Adipocyte (in vitro differentiated cells): ENCODE measurements around the gene FGFBP2.

Experiments used
- DNase-seq: peaks from one replicate; pipeline ENCODE4 v3.0.0-alpha.2; 2015; ENCODE audit warnings: low read depth
- H3K27me3 ChIP-seq: replicated peaks from 2 replicates; pipeline ENCODE4 v1.7.0; 2013; ENCODE audit warnings: mild to moderate bottlenecking, low read length, moderate library complexity; ENCODE audit not compliant: control insufficient read depth, insufficient read depth
- H3K36me3 ChIP-seq: 2 replicates; pipeline ENCODE4 v1.7.0; 2013; ENCODE audit warnings: low read length, mild to moderate bottlenecking, moderate library complexity; ENCODE audit not compliant: control insufficient read depth, insufficient read depth, severe bottlenecking
- H3K4me1 ChIP-seq: 2 replicates; pipeline ENCODE4 v1.7.0; 2013; ENCODE audit warnings: mild to moderate bottlenecking, low read length, moderate library complexity; ENCODE audit not compliant: control insufficient read depth, insufficient read depth
- H3K4me3 ChIP-seq: 2 replicates; pipeline ENCODE4 v1.7.0; 2013; ENCODE audit warnings: mild to moderate bottlenecking, low read length, moderate library complexity
- H3K9ac ChIP-seq: 2 replicates; pipeline ENCODE4 v1.7.0; 2013; ENCODE audit warnings: mild to moderate bottlenecking, low read length, moderate library complexity
- H3K9me3 ChIP-seq: 2 replicates; pipeline ENCODE4 v1.7.0; 2013; ENCODE audit warnings: mild to moderate bottlenecking, low read length, moderate library complexity; ENCODE audit not compliant: control insufficient read depth

FGFBP2 gene, protein sequence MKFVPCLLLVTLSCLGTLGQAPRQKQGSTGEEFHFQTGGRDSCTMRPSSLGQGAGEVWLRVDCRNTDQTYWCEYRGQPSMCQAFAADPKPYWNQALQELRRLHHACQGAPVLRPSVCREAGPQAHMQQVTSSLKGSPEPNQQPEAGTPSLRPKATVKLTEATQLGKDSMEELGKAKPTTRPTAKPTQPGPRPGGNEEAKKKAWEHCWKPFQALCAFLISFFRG

GRCh38 chr4:15963001-15963451, at the start of gene FGFBP2:
TSS of gene FGFBP2 (minus strand) at chr4:15963175. CDS start at chr4:15963129, 46 bp downstream.
- H3K27me3 ChIP-seq, result no peaks in the 10 kb centered on the region
- DNase-seq, result peak; percentile 66

GRCh38 chr4:16011173-16011572, 48.2 kb upstream of the FGFBP2 start:
- peaks cover 13% of the 10 kb centered on the region for H3K27me3 ChIP-seq
- no peak overlapping the region for H3K4me3 ChIP-seq
- no peaks in the 10 kb centered on the region for H3K4me1 ChIP-seq
- no peaks in the 10 kb centered on the region for H3K36me3 ChIP-seq
- H3K9me3 ChIP-seq, result no peaks in the 10 kb centered on the region
- no peak for DNase-seq
- no peak overlapping the region for H3K9ac ChIP-seq

More at GRCh38 chr4:15963001-15963451, at the start of gene FGFBP2:
- peaks cover 10% of the 10 kb centered on the region for H3K9me3 ChIP-seq
- no peak within 1 kb of the TSS for H3K4me3 ChIP-seq
- no peaks in the 10 kb centered on the region for H3K36me3 ChIP-seq
- peaks cover 7% of the 10 kb centered on the region for H3K4me1 ChIP-seq
- no peak within 1 kb of the TSS for H3K9ac ChIP-seq

GRCh38 chr4:16009153-16009552, 46.2 kb upstream of the FGFBP2 start:
- H3K9me3 ChIP-seq, result no peaks in the 10 kb centered on the region
- no peak overlapping the region for H3K4me3 ChIP-seq
- no peak overlapping the region for H3K9ac ChIP-seq
- H3K27me3 ChIP-seq, result peaks cover 12% of the 10 kb centered on the region
- no peaks in the 10 kb centered on the region for H3K36me3 ChIP-seq
- H3K4me1 ChIP-seq, result no peaks in the 10 kb centered on the region
- no peak for DNase-seq

DNA sequence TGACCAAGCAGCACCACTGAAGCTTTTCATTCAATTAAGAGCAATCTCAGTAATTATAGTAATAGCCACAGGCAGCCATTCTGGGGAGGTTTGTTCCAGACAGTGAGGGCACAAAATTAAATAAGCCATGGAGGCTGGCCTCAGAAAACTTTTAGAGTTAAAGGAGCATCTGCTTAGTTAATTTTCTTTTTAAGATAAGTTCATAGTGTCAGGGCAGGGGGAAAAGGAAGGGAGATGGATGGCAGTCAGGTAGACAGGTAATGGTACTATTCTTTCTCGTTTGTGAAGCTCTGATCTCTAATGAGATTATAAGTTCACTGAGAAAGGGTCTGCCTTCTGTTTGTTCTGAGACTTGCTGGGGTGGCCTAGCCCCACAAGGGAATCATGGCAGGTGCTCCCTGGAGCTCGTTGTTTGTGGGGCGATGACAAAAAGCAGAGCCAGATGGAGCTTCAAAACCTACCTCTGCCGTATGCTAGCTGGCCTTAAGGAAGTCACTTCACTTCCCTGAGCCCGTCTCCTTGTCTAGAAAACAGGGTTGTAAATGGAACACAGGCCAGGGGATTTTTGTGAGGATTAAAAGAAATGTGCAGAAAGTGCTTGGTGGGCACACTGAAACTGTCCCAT, 44.6 kb upstream of the FGFBP2 start:
- no peaks in the 10 kb centered on the region for H3K9me3 ChIP-seq
- peaks cover 12% of the 10 kb centered on the region for H3K27me3 ChIP-seq
- no peak overlapping the region for H3K4me3 ChIP-seq
- no peaks in the 10 kb centered on the region for H3K36me3 ChIP-seq
- H3K4me1 ChIP-seq, result no peaks in the 10 kb centered on the region
- no peak overlapping the region for H3K9ac ChIP-seq
- DNase-seq, result no peak

- no peak for DNase-seq
- H3K4me1 ChIP-seq, result no peaks in the 10 kb centered on the region
- no peak overlapping the region for H3K9ac ChIP-seq
- no peak overlapping the region for H3K4me3 ChIP-seq
- no peaks in the 10 kb centered on the region for H3K9me3 ChIP-seq
- H3K27me3 ChIP-seq, result peaks cover 12% of the 10 kb centered on the region
- no peaks in the 10 kb centered on the region for H3K36me3 ChIP-seq
Measured at GRCh38 chr4:16006771-16007446, 43.9 kb upstream of the FGFBP2 start.

GRCh38 chr4:16005676-16006075, 42.7 kb upstream of the FGFBP2 start:
- Histone ChIP-seq H3K36me3 (no peaks in the 10 kb centered on the region), H3K4me1 (peaks cover 2% of the 10 kb centered on the region), H3K9ac (no peak overlapping the region), H3K27me3 (peaks cover 3% of the 10 kb centered on the region), H3K9me3 (no peaks in the 10 kb centered on the region), H3K4me3 (no peak overlapping the region)
- no peak for DNase-seq

- no peaks in the 10 kb centered on the region for H3K36me3 ChIP-seq
- no peak overlapping the region for H3K4me3 ChIP-seq
- H3K27me3 ChIP-seq, result peaks cover 3% of the 10 kb centered on the region
- DNase-seq, result peak; percentile 86
- no peak overlapping the region for H3K9ac ChIP-seq
- peaks cover 2% of the 10 kb centered on the region for H3K4me1 ChIP-seq
- no peaks in the 10 kb centered on the region for H3K9me3 ChIP-seq
Measured at GRCh38 chr4:16001484-16001858, 38.5 kb upstream of the FGFBP2 start.

DNA sequence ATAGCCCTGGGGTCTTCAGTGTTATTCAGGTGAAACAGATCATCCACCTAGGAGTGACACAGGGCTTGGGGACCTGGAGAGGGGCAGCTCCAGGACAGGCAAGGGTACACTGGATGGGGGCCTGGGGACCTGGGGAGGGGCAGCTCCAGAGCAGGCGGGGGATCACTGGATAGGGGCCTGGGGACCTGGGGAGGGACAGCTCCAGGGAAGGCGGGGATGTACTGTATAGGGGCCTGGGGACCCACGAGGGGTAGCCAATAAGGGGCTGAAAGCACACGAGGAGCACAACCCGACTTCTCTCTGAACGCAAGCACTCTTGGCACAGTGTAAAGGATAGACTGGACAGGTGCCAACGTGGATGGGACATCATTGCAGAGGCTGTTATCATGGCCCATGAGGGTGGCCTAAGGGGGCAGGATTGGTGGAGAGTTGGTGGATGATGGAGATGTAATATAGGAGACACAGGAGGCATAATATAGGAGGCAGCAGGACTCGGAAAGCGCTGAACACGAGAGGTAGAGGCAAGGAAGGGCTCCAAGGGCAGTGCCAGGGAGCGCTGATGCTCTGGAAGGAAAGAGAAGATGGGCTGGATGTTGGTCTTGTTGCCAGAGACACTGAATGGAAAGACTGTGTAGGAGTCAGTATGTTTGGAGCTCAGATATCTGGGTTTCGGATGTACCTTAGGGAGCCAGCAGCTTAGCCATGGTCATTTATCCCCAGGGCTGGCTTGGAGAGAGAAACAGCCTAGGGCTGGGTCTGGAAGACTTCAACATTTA, 37.9 kb upstream of the FGFBP2 start:
- no peak for DNase-seq
- H3K4me1 ChIP-seq, result peaks cover 2% of the 10 kb centered on the region
- no peaks in the 10 kb centered on the region for H3K9me3 ChIP-seq
- H3K4me3 ChIP-seq, result no peak overlapping the region
- H3K27me3 ChIP-seq, result peaks cover 2% of the 10 kb centered on the region
- H3K36me3 ChIP-seq, result no peaks in the 10 kb centered on the region
- no peak overlapping the region for H3K9ac ChIP-seq

GRCh38 chr4:15996773-15997172, 33.8 kb upstream of the FGFBP2 start:
- Histone ChIP-seq H3K27me3 (peaks cover 7% of the 10 kb centered on the region), H3K36me3 (no peaks in the 10 kb centered on the region), H3K4me3 (no peak overlapping the region), H3K9ac (no peak overlapping the region), H3K4me1 (peaks cover 2% of the 10 kb centered on the region), H3K9me3 (no peaks in the 10 kb centered on the region)
- DNase-seq, result no peak

DNA sequence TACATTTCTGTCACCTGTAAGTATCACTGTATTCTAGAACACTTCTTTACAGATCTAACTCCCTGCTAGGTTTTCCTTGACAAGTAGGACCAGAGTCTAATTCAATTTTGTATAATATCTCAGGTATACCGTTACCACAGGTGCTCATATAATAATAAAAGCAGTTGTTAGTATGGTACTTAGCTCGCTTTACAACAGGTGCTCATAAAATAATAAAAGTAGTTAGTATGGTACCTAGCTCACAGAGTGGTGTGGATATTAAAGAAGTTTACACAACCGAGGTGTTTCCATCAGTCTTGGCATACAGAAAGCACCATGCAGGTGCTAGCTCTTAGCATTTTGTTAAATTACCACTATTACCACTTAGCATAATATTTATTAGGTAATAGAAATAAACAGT, 32.9 kb upstream of the FGFBP2 start:
- Histone ChIP-seq H3K36me3 (no peaks in the 10 kb centered on the region), H3K9ac (no peak overlapping the region), H3K4me3 (no peak overlapping the region), H3K4me1 (no peaks in the 10 kb centered on the region), H3K9me3 (no peaks in the 10 kb centered on the region), H3K27me3 (peaks cover 7% of the 10 kb centered on the region)
- no peak for DNase-seq

DNA sequence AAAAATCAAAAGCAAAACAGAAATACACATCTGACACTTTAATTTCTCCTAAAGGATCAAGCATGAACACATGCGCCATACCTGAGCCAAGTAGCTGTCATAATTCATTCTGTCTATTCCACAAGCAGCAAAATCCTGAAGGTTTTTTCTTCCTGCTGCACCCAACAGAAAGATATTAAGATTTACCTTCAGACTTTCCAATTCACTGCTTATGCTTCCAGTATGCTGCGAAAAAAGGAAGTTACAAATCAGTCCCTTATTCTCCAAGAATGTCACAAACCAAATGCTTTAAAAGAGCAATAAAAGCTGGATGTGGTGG, 29.2 kb upstream of the FGFBP2 start:
- H3K4me3 ChIP-seq, result no peak overlapping the region
- H3K27me3 ChIP-seq, result peaks cover 7% of the 10 kb centered on the region
- H3K36me3 ChIP-seq, result no peaks in the 10 kb centered on the region
- H3K4me1 ChIP-seq, result no peaks in the 10 kb centered on the region
- no peak for DNase-seq
- H3K9ac ChIP-seq, result no peak overlapping the region
- no peaks in the 10 kb centered on the region for H3K9me3 ChIP-seq
